GM18909 (cell line): ENCODE measurements around the gene TIPIN.
"Not testable (repeated sequence)": the region's sequence is repeated elsewhere in the genome, so short reads cannot be mapped to it uniquely, and the experiment has no call there.

ENCODE experiments used
- ATAC-seq: cut with Tn5 transposase; IDR thresholded peaks from one replicate; pipeline ENCODE4 v1.9.1; 2021; ENCODE audit warnings: mild to moderate bottlenecking; ENCODE audit not compliant: unreplicated experiment, poor library complexity

TIPIN gene

GRCh38 chr15:66304425-66304824 lies 52.1 kb downstream of the TIPIN start:
- not testable (repeated sequence) for ATAC-seq

GRCh38 chr15:66302489-66303278 lies 53.8 kb downstream of the TIPIN start:
- ATAC-seq = no peak

- no peak for ATAC-seq
Observed at GRCh38 chr15:66298803-66299251, 57.7 kb downstream of the TIPIN start.

GRCh38 chr15:66296186-66296585 lies 60.3 kb downstream of the TIPIN start:
- ATAC-seq = no peak

- ATAC-seq = no peak
Observed at GRCh38 chr15:66294932-66295235, 61.6 kb downstream of the TIPIN start.

- ATAC-seq = peak; percentile 30
Observed at GRCh38 chr15:66294157-66294931, 62.1 kb downstream of the TIPIN start.

- peak; percentile 69 for ATAC-seq
Observed at GRCh38 chr15:66293419-66294156, 62.9 kb downstream of the TIPIN start, which contains the start of gene DIS3L. Gene DIS3L (plus strand): TSS chr15:66293568. CDS start chr15:66293597, 29 bp downstream.

GRCh38 chr15:66292571-66293418 lies 63.7 kb downstream of the TIPIN start:
- ATAC-seq = no peak

- no peak for ATAC-seq
Observed at GRCh38 chr15:66291816-66292570, 64.5 kb downstream of the TIPIN start.

- ATAC-seq = no peak
Observed at GRCh38 chr15:66290518-66290917, 66.0 kb downstream of the TIPIN start.

- no peak for ATAC-seq
Observed at GRCh38 chr15:66290007-66290406, 66.5 kb downstream of the TIPIN start.

- ATAC-seq = no peak
Observed at GRCh38 chr15:66288551-66289185, 67.8 kb downstream of the TIPIN start.

- ATAC-seq = no peak
Observed at GRCh38 chr15:66288093-66288492, 68.4 kb downstream of the TIPIN start.

GRCh38 chr15:66287461-66288057 lies 68.9 kb downstream of the TIPIN start:
- ATAC-seq = no peak
